Activated CD8-positive, alpha-beta memory T cell treated with anti-CD3 and anti-CD28 coated beads, Interleukin-2, amount 50 U/mL, for 48 hours (primary cell): ENCODE data around the gene JPT1.
"Not testable (repeated sequence)": the region's sequence is repeated elsewhere in the genome, so short reads cannot be mapped to it uniquely, and the experiment has no call there.

Experiments used
- DNase-seq: peaks from one replicate; pipeline ENCODE4 v3.0.0-alpha.2; 2020

Gene JPT1

GRCh38 chr17:75154195-75155106, at the start of gene JPT1:
Gene JPT1, minus strand, starts transcription at chr17:75154512. Its CDS starts 115 bp downstream, at chr17:75154397.
- peak; percentile 97 for DNase-seq

- DNase-seq: no peak
Measured at GRCh38 chr17:75199886-75200618, 45.7 kb upstream of the JPT1 start.

- no peak for DNase-seq
Measured at GRCh38 chr17:75194879-75195278, 40.6 kb upstream of the JPT1 start.

- no peak for DNase-seq
Measured at GRCh38 chr17:75191584-75191983, 37.3 kb upstream of the JPT1 start.

- DNase-seq: no peak
Measured at GRCh38 chr17:75188614-75189013, 34.3 kb upstream of the JPT1 start.

GRCh38 chr17:75183999-75184884, 29.9 kb upstream of the JPT1 start:
- DNase-seq: no peak

GRCh38 chr17:75182569-75183436, 28.5 kb upstream of the JPT1 start, which contains the start of gene SUMO2:
Gene SUMO2, minus strand, starts transcription at chr17:75182959. Its CDS starts 125 bp downstream, at chr17:75182834.
- peak; percentile 99 for DNase-seq

GRCh38 chr17:75182319-75182568, 27.9 kb upstream of the JPT1 start:
- no peak for DNase-seq

GRCh38 chr17:75181608-75182318, 27.5 kb upstream of the JPT1 start:
- no peak for DNase-seq

GRCh38 chr17:75181110-75181509, 26.8 kb upstream of the JPT1 start:
- DNase-seq: no peak

GRCh38 chr17:75178453-75178852, 24.1 kb upstream of the JPT1 start:
- no peak for DNase-seq

GRCh38 chr17:75176625-75177024, 22.3 kb upstream of the JPT1 start:
- DNase-seq: no peak

- DNase-seq: no peak
Measured at GRCh38 chr17:75174996-75175395, 20.7 kb upstream of the JPT1 start.

- DNase-seq: no peak
Measured at GRCh38 chr17:75173526-75173925, 19.2 kb upstream of the JPT1 start.

- DNase-seq: no peak
Measured at GRCh38 chr17:75168998-75169397, 14.7 kb upstream of the JPT1 start.

GRCh38 chr17:75164606-75165005, 10.3 kb upstream of the JPT1 start:
- DNase-seq: not testable (repeated sequence)

GRCh38 chr17:75163074-75163473, 8.8 kb upstream of the JPT1 start:
- no peak for DNase-seq

GRCh38 chr17:75160211-75160610, 5.9 kb upstream of the JPT1 start:
- DNase-seq: no peak

GRCh38 chr17:75159196-75160031, 5.1 kb upstream of the JPT1 start:
- no peak for DNase-seq

- DNase-seq: not testable (repeated sequence)
Measured at GRCh38 chr17:75158480-75158879, 4.2 kb upstream of the JPT1 start.
